ENCODE measurements around the gene UNC13B. TPM values are rescaled to one million over a fixed set of nuclear protein-coding genes. Genes with fewer than 3 reads are reported as not detected.

UNC13B gene
- total and polyA plus RNA-seq, 2 of the 8 experiments (the other 6 are each of a cell fraction or from before 2014, with no cell fraction given) = 23.1 to 51.7 TPM

- Histone ChIP-seq H3K79me2 (ENCODE audit: control insufficient read depth in 1 of 2, insufficient read depth in 2 of 2, low read length in 2 of 2) (no peaks in the 10 kb centered on the region), H3K18ac (ENCODE audit: extremely low read depth, low read length) (no peak overlapping the region), H4K91ac (replicated peaks; ENCODE audit: insufficient read length, low read length) (no peak overlapping the region), H2BK5ac (ENCODE audit: low read depth, low read length) (no peak overlapping the region; the same call in 1 of the 2 replicates), H3K9ac (replicated peaks in 1 of 4; ENCODE audit: extremely low read depth in 1 of 4, low read depth in 3 of 4, low read length in 3 of 4) (no peak overlapping the region), H2BK120ac (replicated peaks; ENCODE audit: low read depth, low read length) (no peak overlapping the region), H2BK12ac (ENCODE audit: low read depth, low read length) (no peak overlapping the region), H3K79me1 (ENCODE audit: low read depth, low read length) (no peaks in the 10 kb centered on the region), H3K56ac (replicated peaks; ENCODE audit: insufficient read length, low read depth, low read length) (no peak overlapping the region), H2BK15ac (ENCODE audit: low read length) (no peak overlapping the region), H3K4me1 (replicated peaks in 1 of 4; ENCODE audit: control insufficient read depth in 3 of 4, insufficient read depth in 4 of 4, low read length in 3 of 4) (peaks cover 0 to 3% (median 0%) of the 10 kb centered on the region in 4 experiments; a peak in 1 of 7 replicates), H3K4me3 (ENCODE audit: extremely low read depth in 1 of 4, insufficient read depth in 2 of 4, low read depth in 3 of 4, low read length in 4 of 4) (no peak overlapping the region), H3K27ac (ENCODE audit: low read depth, low read length) (no peak overlapping the region), H3K4me2 (ENCODE audit: insufficient read depth in 1 of 2, low read depth in 2 of 2, low read length in 2 of 2) (no peak overlapping the region), H3K9me3 (ENCODE audit: insufficient read depth in 2 of 2, low read depth in 1 of 2, low read length in 1 of 2) (peaks cover 0 to 6% of the 10 kb centered on the region in 2 experiments; a peak in 1 of 4 replicates), H3K23ac (ENCODE audit: insufficient read length) (no peak overlapping the region), H2BK20ac (ENCODE audit: low read length) (no peak overlapping the region), H4K8ac (ENCODE audit: extremely low read depth, insufficient read depth, low read length) (no peak overlapping the region), H2AFZ (ENCODE audit: low read length) (no peak overlapping the region), H3K4ac (replicated peaks; ENCODE audit: insufficient read length, low read depth, low read length) (no peak overlapping the region), H3K27me3 (replicated peaks in 1 of 4; ENCODE audit: control insufficient read depth in 3 of 4, extremely low read depth in 1 of 4, insufficient read depth in 3 of 4, low read length in 3 of 4) (no peaks in the 10 kb centered on the region), H3K36me3 (ENCODE audit: control insufficient read depth in 2 of 4, insufficient read depth in 4 of 4, low read length in 3 of 4) (no peaks in the 10 kb centered on the region), H4K20me1 (replicated peaks in 1 of 2; ENCODE audit: control insufficient read depth in 1 of 2, insufficient read depth in 2 of 2, low read length in 2 of 2) (no peaks in the 10 kb centered on the region), H3K23me2 (ENCODE audit: low read depth, low read length) (no peaks in the 10 kb centered on the region), H4K5ac (ENCODE audit: insufficient read length, low read depth, low read length) (no peak overlapping the region), H3K14ac (ENCODE audit: insufficient read length) (no peak overlapping the region), H2AK5ac (ENCODE audit: low read depth, low read length) (no peak overlapping the region)
- ChIA-PET CTCF (ENCODE audit: partially characterized antibody) (interaction anchor here (0.7 to 4.6 kb wide), 12 partner anchors 10 to 458 kb away, joined by 3 to 19 read pairs (median 3); no protein-coding TSS in a partner anchor), POLR2A (ENCODE audit: partially characterized antibody) (no interaction called here)
- no peak for FAIRE-seq
- TF ChIP-seq, protein P1, sequence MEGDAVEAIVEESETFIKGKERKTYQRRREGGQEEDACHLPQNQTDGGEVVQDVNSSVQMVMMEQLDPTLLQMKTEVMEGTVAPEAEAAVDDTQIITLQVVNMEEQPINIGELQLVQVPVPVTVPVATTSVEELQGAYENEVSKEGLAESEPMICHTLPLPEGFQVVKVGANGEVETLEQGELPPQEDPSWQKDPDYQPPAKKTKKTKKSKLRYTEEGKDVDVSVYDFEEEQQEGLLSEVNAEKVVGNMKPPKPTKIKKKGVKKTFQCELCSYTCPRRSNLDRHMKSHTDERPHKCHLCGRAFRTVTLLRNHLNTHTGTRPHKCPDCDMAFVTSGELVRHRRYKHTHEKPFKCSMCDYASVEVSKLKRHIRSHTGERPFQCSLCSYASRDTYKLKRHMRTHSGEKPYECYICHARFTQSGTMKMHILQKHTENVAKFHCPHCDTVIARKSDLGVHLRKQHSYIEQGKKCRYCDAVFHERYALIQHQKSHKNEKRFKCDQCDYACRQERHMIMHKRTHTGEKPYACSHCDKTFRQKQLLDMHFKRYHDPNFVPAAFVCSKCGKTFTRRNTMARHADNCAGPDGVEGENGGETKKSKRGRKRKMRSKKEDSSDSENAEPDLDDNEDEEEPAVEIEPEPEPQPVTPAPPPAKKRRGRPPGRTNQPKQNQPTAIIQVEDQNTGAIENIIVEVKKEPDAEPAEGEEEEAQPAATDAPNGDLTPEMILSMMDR (IDR thresholded peaks at IDR 0.05; ENCODE audit: control extremely low read depth in 1 of 3, insufficient read depth in 1 of 3, low read depth in 1 of 3, low read length in 3 of 3) = peak; percentile 17 to 63 (median 20); a peak in 3 of 4 replicates
- TF ChIP-seq SP2 (IDR thresholded peaks at IDR 0.05; ENCODE audit: low read length) (no peak), MAX (IDR thresholded peaks at IDR 0.05) (no peak), SP1 (IDR thresholded peaks at IDR 0.05; ENCODE audit: low read depth, low read length) (no peak), CBX8 (IDR thresholded peaks at IDR 0.05; ENCODE audit: borderline replicate concordance, low read depth, low read length) (no peak), CREB1 (IDR thresholded peaks at IDR 0.05) (no peak), BRCA1 (IDR thresholded peaks at IDR 0.05; ENCODE audit: low read depth, low read length) (no peak), BCL11A (IDR thresholded peaks at IDR 0.05; ENCODE audit: low read depth in 2 of 2, low read length in 2 of 2) (no peak), YY1 (IDR thresholded peaks at IDR 0.05; ENCODE audit: low read depth, low read length) (no peak), RAD21 (IDR thresholded peaks at IDR 0.05 in 1 of 2, conservative IDR thresholded peaks at IDR 0.05 in 1 of 2; ENCODE audit: low read depth in 2 of 2, low read length in 2 of 2) (peak; percentile 29 to 42)
- no peak for DNase-seq (ENCODE audit: low read depth in 1 of 2, low spot score in 2 of 2)
- 84% methylated on average over 2 of the region's 2 CpGs; no CpG with 5 or more reads in 1 of the 2 experiments for WGBS, 2 experiments (ENCODE audit: extremely low coverage in 1 of 2, insufficient coverage in 1 of 2, insufficient read length in 1 of 2, insufficient replicate concordance in 2 of 2, low coverage in 1 of 2, low lambda C conversion rate in 2 of 2, missing lambda C conversion rate in 1 of 2)
These were observed 290.7 kb downstream of the UNC13B start for GRCh38 chr9:35452481-35452880.
